Spleen (tissue), 7 donors: ENCODE data around the gene CCDC6.

ENCODE experiments used
- CTCF ChIP-seq, 11 experiments: fragments of 200-600 bp in 7 of 11; fragments of 450-650 bp in 4 of 11; sonication (generic) in 4 of 11; IDR thresholded peaks in 8 of 11; conservative IDR thresholded peaks in 3 of 11; 1 replicate in 7 of 11; 2 replicates in 4 of 11; pipeline versions ENCODE4 v1.4.0 to v1.8.0; 2016 to 2021; ENCODE audit warnings: antibody characterized with exemption in 11 of 11, inconsistent platforms in 4 of 11, mild to moderate bottlenecking in 1 of 11
- POLR2A ChIP-seq, 3 donors: fragments of 450-650 bp; IDR thresholded peaks; one replicate each; pipeline ENCODE4 v1.5.1; 2017; ENCODE audit warnings: antibody characterized with exemption in 3 of 3, mild to moderate bottlenecking in 1 of 3
- donor health status: DM: no; HTN: no; CAD: no; lungs with moderate emphysema.
- donor health status: DM: no; HTN: no; CAD: no.
- donor health status: DM: no; HTN: no; CAD: no.

DNA sequence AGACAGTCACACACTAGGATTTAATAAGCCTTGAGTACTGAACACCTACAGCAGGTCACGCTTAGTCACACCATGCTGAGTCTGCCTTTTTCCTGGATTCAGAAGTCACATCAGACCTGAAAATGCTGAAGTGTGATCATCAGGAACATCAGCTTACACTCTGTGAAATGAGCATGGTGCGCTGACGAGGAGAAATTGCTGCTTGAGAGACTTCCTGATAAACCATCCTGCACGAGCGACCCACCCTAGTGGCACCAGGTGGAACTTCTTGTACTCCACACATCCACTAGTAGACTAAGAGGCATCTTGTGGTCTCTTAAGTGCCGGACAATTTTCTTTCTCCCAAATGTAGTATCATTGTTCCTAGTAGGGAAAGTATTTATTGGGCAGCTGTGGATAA lies 101.3 kb downstream of the CCDC6 start:
- TF ChIP-seq POLR2A (IDR thresholded peaks at IDR 0.05) (no peak), CTCF (IDR thresholded peaks at IDR 0.05 in 8 of 11, conservative IDR thresholded peaks at IDR 0.05 in 3 of 11) (peak in 10 of 11 experiments; percentile 14 to 61 (median 48))
